Measurements from ENCODE around the gene SVIL.

The SVIL gene

DNA sequence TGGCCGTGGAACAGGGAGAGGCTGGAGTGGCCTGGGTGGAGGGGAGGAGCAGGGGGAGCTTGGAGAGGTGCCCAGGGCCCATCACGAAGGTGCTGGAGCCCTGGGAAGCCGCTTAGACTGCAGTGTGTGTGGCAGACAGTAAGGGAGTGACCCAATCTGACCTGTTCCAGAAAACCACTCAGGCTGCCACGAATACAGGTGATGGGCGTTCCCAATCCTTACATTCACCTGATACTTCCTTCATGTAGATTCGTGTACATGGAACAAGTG lies 161.7 kb downstream of the SVIL start:
- no peak overlapping the region for H2AFZ ChIP-seq (ENCODE audit: low read depth, low read length)
- H2BK120ac ChIP-seq (ENCODE audit: low read depth, low read length): no peak overlapping the region
- H3K4ac ChIP-seq (ENCODE audit: low read depth in 1 of 2, low read length in 2 of 2): no peak overlapping the region
- no peak overlapping the region for H3K18ac ChIP-seq (ENCODE audit: low read depth in 1 of 2, low read length in 2 of 2)
- no peak overlapping the region for H3K23ac ChIP-seq (ENCODE audit: low read length in 2 of 2)
- H2BK5ac ChIP-seq (ENCODE audit: low read depth, low read length, poor library complexity, severe bottlenecking): no peak overlapping the region
- WGBS: 96% methylated on average over 6 of the region's 6 CpGs
- H3K4me1 ChIP-seq (ENCODE audit: control insufficient read depth, insufficient read depth, low read depth, low read length): peaks cover 39% of the 10 kb centered on the region
- no peak for DNase-seq
- peak overlapping the region; percentile 96 for H3K27ac ChIP-seq (ENCODE audit: low read length, poor library complexity, severe bottlenecking)
- H2BK12ac ChIP-seq (ENCODE audit: low read length in 2 of 2): no peak overlapping the region
- H2BK15ac ChIP-seq (ENCODE audit: low read depth, poor library complexity, severe bottlenecking): no peak overlapping the region
- no peak overlapping the region for H3K14ac ChIP-seq (ENCODE audit: low read length in 2 of 2)
- no peak overlapping the region for H3K9ac ChIP-seq (ENCODE audit: low read length)
- H3K9me3 ChIP-seq (ENCODE audit: control insufficient read depth, low read length): no peaks in the 10 kb centered on the region
- no peak overlapping the region for H3K4me2 ChIP-seq (ENCODE audit: low read length, poor library complexity, severe bottlenecking)
- peaks cover 20% of the 10 kb centered on the region for H3K79me1 ChIP-seq (replicated peaks; ENCODE audit: low read length, poor library complexity, severe bottlenecking)
- H4K91ac ChIP-seq (ENCODE audit: low read length): no peak overlapping the region
- H3K36me3 ChIP-seq (ENCODE audit: control insufficient read depth in 1 of 2, insufficient read depth in 2 of 2, low read depth in 1 of 2, low read length in 2 of 2): peaks cover 47 to 94% of the 10 kb centered on the region in 2 experiments
- H4K8ac ChIP-seq (ENCODE audit: low read length): no peak overlapping the region
- H3K27me3 ChIP-seq (ENCODE audit: control insufficient read depth in 1 of 2, insufficient read depth in 1 of 2, low read length in 2 of 2): no peaks in the 10 kb centered on the region
- H2AK5ac ChIP-seq (ENCODE audit: low read length, severe bottlenecking): peak overlapping the region; percentile 65
- no peak overlapping the region for H3K4me3 ChIP-seq (ENCODE audit: insufficient read depth in 1 of 2, low read depth in 1 of 2, low read length in 2 of 2)

DNA sequence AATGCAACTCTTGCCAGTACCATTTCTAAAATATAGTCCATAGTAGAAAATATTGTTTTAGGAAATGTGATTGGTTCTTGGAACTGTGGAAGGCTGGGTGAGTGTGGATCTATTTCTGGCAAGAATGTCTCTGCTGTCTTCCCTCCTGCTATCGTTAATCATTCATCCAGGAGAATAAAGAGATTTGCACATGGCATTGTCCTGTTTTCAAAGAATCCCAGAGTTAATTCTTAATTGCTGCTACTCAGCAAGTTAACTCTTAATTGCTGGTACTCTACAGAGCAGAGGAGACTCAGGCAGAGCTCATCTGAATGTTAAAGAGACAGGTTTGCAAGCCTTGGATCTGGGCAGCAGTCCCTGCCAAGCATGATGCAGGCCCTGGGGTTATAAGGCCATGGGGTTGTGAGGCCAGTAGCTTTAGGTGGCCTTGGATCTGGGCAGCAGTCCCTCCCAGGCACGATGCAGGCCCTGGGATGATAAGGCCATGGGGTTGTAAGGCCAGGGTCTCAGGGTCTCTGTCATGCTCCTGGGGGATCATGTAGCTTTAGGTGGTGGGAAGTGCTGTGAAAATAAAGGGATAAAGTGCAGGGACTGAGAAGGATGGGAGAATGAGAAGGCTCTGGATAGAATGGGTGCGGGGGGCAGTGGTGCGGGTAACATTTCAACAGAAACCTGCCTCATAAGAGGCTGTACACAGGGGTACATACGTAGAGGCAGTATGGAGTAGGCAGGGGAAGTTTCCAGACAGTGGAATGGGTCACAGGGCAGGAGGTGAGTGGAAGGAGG lies 162.3 kb downstream of the SVIL start:
- 96% methylated on average over 5 of the region's 5 CpGs for WGBS
- peak overlapping the region in 1 of 2 experiments; percentile 14 for H3K23ac ChIP-seq (ENCODE audit: low read length in 2 of 2)
- peak overlapping the region; percentile 96 for H3K27ac ChIP-seq (ENCODE audit: low read length, poor library complexity, severe bottlenecking)
- H3K27me3 ChIP-seq (ENCODE audit: control insufficient read depth in 1 of 2, insufficient read depth in 1 of 2, low read length in 2 of 2): no peaks in the 10 kb centered on the region
- H2BK120ac ChIP-seq (ENCODE audit: low read depth, low read length): no peak overlapping the region
- peak overlapping the region in 1 of 2 experiments; percentile 29 for H3K18ac ChIP-seq (ENCODE audit: low read depth in 1 of 2, low read length in 2 of 2)
- H3K4me1 ChIP-seq (ENCODE audit: control insufficient read depth, insufficient read depth, low read depth, low read length): peaks cover 39% of the 10 kb centered on the region
- no peak overlapping the region for H2BK15ac ChIP-seq (ENCODE audit: low read depth, poor library complexity, severe bottlenecking)
- H2BK5ac ChIP-seq (ENCODE audit: low read depth, low read length, poor library complexity, severe bottlenecking): peak overlapping the region; percentile 19
- no peak overlapping the region for H4K91ac ChIP-seq (ENCODE audit: low read length)
- no peaks in the 10 kb centered on the region for H3K9me3 ChIP-seq (ENCODE audit: control insufficient read depth, low read length)
- H3K36me3 ChIP-seq (ENCODE audit: control insufficient read depth in 1 of 2, insufficient read depth in 2 of 2, low read depth in 1 of 2, low read length in 2 of 2): peaks cover 49 to 94% of the 10 kb centered on the region in 2 experiments
- no peak for DNase-seq
- H3K9ac ChIP-seq (ENCODE audit: low read length): peak overlapping the region; percentile 0
- H3K4me3 ChIP-seq (ENCODE audit: insufficient read depth in 1 of 2, low read depth in 1 of 2, low read length in 2 of 2): no peak overlapping the region
- no peak overlapping the region for H3K4me2 ChIP-seq (ENCODE audit: low read length, poor library complexity, severe bottlenecking)
- no peak overlapping the region for H2AFZ ChIP-seq (ENCODE audit: low read depth, low read length)
- H2AK5ac ChIP-seq (ENCODE audit: low read length, severe bottlenecking): peak overlapping the region; percentile 65
- peak overlapping the region; percentile 46 for H4K8ac ChIP-seq (ENCODE audit: low read length)
- peak overlapping the region in 1 of 2 experiments; percentile 58 for H3K14ac ChIP-seq (ENCODE audit: low read length in 2 of 2)
- H3K4ac ChIP-seq (ENCODE audit: low read depth in 1 of 2, low read length in 2 of 2): no peak overlapping the region
- H3K79me1 ChIP-seq (replicated peaks; ENCODE audit: low read length, poor library complexity, severe bottlenecking): peaks cover 22% of the 10 kb centered on the region
- H2BK12ac ChIP-seq (ENCODE audit: low read length in 2 of 2): peak overlapping the region in 1 of 2 experiments; percentile 37

DNA sequence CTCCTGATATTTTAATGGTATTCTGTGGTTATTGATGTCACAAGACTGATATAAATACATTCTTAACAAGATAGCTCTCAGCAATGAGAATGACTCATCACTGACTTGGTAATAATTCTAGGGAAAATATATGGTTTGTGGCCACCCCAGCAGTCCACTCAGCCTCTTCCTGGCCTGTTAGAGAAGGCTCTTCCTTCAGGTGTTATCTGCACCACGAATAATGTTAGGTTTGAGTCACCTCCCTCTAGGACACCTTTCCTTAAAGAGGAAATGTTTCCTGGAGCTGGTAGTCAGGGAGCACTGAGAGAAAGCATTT lies 163.3 kb downstream of the SVIL start:
- no CpG with 5 or more reads among the region's 1 CpG for WGBS
- Histone ChIP-seq H3K27me3 (ENCODE audit: control insufficient read depth in 1 of 2, insufficient read depth in 1 of 2, low read length in 2 of 2) (no peaks in the 10 kb centered on the region), H3K18ac (ENCODE audit: low read depth in 1 of 2, low read length in 2 of 2) (no peak overlapping the region), H3K23ac (ENCODE audit: low read length in 2 of 2) (no peak overlapping the region), H2BK5ac (ENCODE audit: low read depth, low read length, poor library complexity, severe bottlenecking) (peak overlapping the region; percentile 38), H3K79me1 (replicated peaks; ENCODE audit: low read length, poor library complexity, severe bottlenecking) (peaks cover 26% of the 10 kb centered on the region), H3K14ac (ENCODE audit: low read length in 2 of 2) (no peak overlapping the region), H3K9me3 (ENCODE audit: control insufficient read depth, low read length) (no peaks in the 10 kb centered on the region), H3K36me3 (ENCODE audit: control insufficient read depth in 1 of 2, insufficient read depth in 2 of 2, low read depth in 1 of 2, low read length in 2 of 2) (peaks cover 46 to 94% of the 10 kb centered on the region in 2 experiments), H4K91ac (ENCODE audit: low read length) (no peak overlapping the region), H2BK12ac (ENCODE audit: low read length in 2 of 2) (no peak overlapping the region), H3K4me2 (ENCODE audit: low read length, poor library complexity, severe bottlenecking) (no peak overlapping the region), H3K9ac (ENCODE audit: low read length) (peak overlapping the region; percentile 63), H2BK120ac (ENCODE audit: low read depth, low read length) (no peak overlapping the region), H4K8ac (ENCODE audit: low read length) (no peak overlapping the region), H3K4me3 (ENCODE audit: insufficient read depth in 1 of 2, low read depth in 1 of 2, low read length in 2 of 2) (no peak overlapping the region), H2AFZ (ENCODE audit: low read depth, low read length) (no peak overlapping the region), H3K4ac (ENCODE audit: low read depth in 1 of 2, low read length in 2 of 2) (no peak overlapping the region), H3K4me1 (ENCODE audit: control insufficient read depth, insufficient read depth, low read depth, low read length) (peaks cover 36% of the 10 kb centered on the region), H2AK5ac (ENCODE audit: low read length, severe bottlenecking) (peak overlapping the region; percentile 96), H3K27ac (ENCODE audit: low read length, poor library complexity, severe bottlenecking) (peak overlapping the region; percentile 96), H2BK15ac (ENCODE audit: low read depth, poor library complexity, severe bottlenecking) (no peak overlapping the region)
- DNase-seq: peak; percentile 83

DNA sequence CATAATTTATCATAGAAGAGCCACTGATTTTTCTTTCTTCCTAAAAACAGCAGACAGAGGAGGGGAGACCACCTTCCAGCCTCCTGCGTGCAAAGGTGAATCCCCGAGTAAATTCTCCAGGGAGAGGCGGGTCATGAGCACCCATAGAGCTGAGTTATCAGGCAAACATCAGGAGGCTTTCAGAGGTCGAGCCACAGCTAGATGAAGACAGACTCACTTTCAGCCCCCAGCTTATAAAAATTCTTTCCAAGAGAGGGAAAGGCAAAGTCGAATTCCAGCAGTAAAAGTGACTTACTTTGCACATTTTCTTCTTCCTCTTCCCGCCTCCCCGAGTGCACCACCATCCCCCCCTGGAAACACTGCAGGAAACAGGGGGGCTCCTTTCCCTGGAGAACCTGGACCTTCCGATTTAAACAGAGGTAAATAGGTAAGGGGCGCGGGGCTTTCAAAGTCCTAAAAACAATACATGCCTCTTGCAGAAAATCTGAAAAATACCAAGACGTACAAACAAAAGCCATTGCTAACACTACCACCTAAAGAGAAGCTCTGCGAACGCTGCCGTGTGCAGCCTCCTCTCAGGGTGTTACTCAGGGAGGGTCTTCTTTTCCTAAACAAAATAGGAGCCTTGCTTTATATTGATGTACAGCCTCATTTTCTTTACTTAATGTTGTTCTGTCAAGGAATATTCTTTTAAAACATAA lies 163.8 kb downstream of the SVIL start:
- Histone ChIP-seq H3K18ac (ENCODE audit: low read depth in 1 of 2, low read length in 2 of 2) (peak overlapping the region in 1 of 2 experiments; percentile 67), H4K8ac (ENCODE audit: low read length) (no peak overlapping the region), H2AFZ (ENCODE audit: low read depth, low read length) (no peak overlapping the region), H3K4me1 (ENCODE audit: control insufficient read depth, insufficient read depth, low read depth, low read length) (peaks cover 36% of the 10 kb centered on the region), H3K14ac (ENCODE audit: low read length in 2 of 2) (no peak overlapping the region), H2BK12ac (ENCODE audit: low read length in 2 of 2) (no peak overlapping the region), H4K91ac (ENCODE audit: low read length) (no peak overlapping the region), H3K4me3 (ENCODE audit: insufficient read depth in 1 of 2, low read depth in 1 of 2, low read length in 2 of 2) (no peak overlapping the region), H2BK5ac (ENCODE audit: low read depth, low read length, poor library complexity, severe bottlenecking) (peak overlapping the region; percentile 75), H3K4ac (ENCODE audit: low read depth in 1 of 2, low read length in 2 of 2) (no peak overlapping the region), H2AK5ac (ENCODE audit: low read length, severe bottlenecking) (peak overlapping the region; percentile 67), H2BK15ac (ENCODE audit: low read depth, poor library complexity, severe bottlenecking) (no peak overlapping the region), H3K36me3 (ENCODE audit: control insufficient read depth in 1 of 2, insufficient read depth in 2 of 2, low read depth in 1 of 2, low read length in 2 of 2) (peaks cover 46 to 94% of the 10 kb centered on the region in 2 experiments), H3K27ac (ENCODE audit: low read length, poor library complexity, severe bottlenecking) (peak overlapping the region; percentile 95), H3K23ac (ENCODE audit: low read length in 2 of 2) (no peak overlapping the region), H3K9ac (ENCODE audit: low read length) (peak overlapping the region; percentile 63), H3K4me2 (ENCODE audit: low read length, poor library complexity, severe bottlenecking) (peak overlapping the region; percentile 54), H3K27me3 (ENCODE audit: control insufficient read depth in 1 of 2, insufficient read depth in 1 of 2, low read length in 2 of 2) (no peaks in the 10 kb centered on the region), H2BK120ac (ENCODE audit: low read depth, low read length) (no peak overlapping the region), H3K9me3 (ENCODE audit: control insufficient read depth, low read length) (no peaks in the 10 kb centered on the region), H3K79me1 (replicated peaks; ENCODE audit: low read length, poor library complexity, severe bottlenecking) (peaks cover 26% of the 10 kb centered on the region)
- DNase-seq: no peak
- 56% methylated on average over 11 of the region's 14 CpGs for WGBS
